Stimulated activated naive B cell treated with anti-CD40 and anti-IgM and Interleukin-4, amounts not matched to agents 10 μg/mL and 1 μg/mL and 100 μg/mL, for 72 hours (primary cell): ENCODE data around the gene ABHD12B.

Source experiments
- ATAC-seq, 2 donors: fragments of 150-1000 bp; cut with Tn5 transposase; replicated peaks; 2 replicates each; pipeline ENCODE4 v1.10.0; 2021; ENCODE audit warnings: moderate library complexity in 1 of 2
- DNase-seq: peaks from one replicate; pipeline ENCODE4 v3.0.0; 2021
- H3K27ac Mint-ChIP-seq: one replicate; pipeline ENCODE4 v1.8.0; 2022; ENCODE audit warnings: mild to moderate bottlenecking, mixed read lengths
- H3K27me3 Mint-ChIP-seq, 2 donors: one replicate each; pipeline ENCODE4 v1.8.0; 2022; ENCODE audit warnings: mixed read lengths in 2 of 2
- H3K36me3 Mint-ChIP-seq, 2 donors: one replicate each; pipeline ENCODE4 v1.8.0; 2022; ENCODE audit warnings: mixed read lengths in 2 of 2, mild to moderate bottlenecking in 1 of 2
- H3K4me1 Mint-ChIP-seq, 2 donors: one replicate each; pipeline ENCODE4 v1.8.0; 2022; ENCODE audit warnings: mixed read lengths in 2 of 2, mild to moderate bottlenecking in 1 of 2
- H3K4me3 Mint-ChIP-seq, 2 donors: one replicate each; pipeline ENCODE4 v1.8.0; 2022; ENCODE audit warnings: mild to moderate bottlenecking in 2 of 2, mixed read lengths in 2 of 2, moderate library complexity in 1 of 2
- H3K9me3 Mint-ChIP-seq, 2 donors: one replicate each; pipeline ENCODE4 v1.8.0; 2022; ENCODE audit warnings: mixed read lengths in 2 of 2, mild to moderate bottlenecking in 1 of 2

Gene ABHD12B

DNA sequence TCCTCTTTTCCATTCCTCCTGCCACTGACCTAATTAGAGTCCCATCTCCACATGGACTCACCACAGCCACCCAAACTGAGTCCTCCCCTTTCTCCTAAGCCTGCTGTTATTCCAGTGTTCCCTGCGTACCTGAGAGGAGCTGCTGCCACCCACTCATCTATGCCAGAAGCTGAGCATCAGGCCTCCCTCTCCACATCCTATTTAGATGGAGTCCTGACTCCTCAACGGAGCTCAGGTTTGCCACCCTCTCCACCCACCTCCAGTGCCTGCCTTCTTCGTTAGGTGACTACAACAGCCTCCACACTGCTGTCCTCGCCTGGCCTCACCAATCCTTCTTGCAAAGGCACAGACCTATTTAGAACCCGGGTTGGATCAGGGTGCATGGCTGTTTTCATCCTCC lies 15.2 kb upstream of the ABHD12B start:
- peaks cover 0 to 3% of the 10 kb centered on the region in 2 donors for H3K27me3 Mint-ChIP-seq
- no peak for DNase-seq
- H3K36me3 Mint-ChIP-seq, result no peaks in the 10 kb centered on the region
- H3K4me3 Mint-ChIP-seq, result no peak overlapping the region
- ATAC-seq, result no peak
- peaks cover 10 to 15% of the 10 kb centered on the region in 2 donors for H3K4me1 Mint-ChIP-seq
- no peak overlapping the region for H3K27ac Mint-ChIP-seq
- no peaks in the 10 kb centered on the region for H3K9me3 Mint-ChIP-seq

DNA sequence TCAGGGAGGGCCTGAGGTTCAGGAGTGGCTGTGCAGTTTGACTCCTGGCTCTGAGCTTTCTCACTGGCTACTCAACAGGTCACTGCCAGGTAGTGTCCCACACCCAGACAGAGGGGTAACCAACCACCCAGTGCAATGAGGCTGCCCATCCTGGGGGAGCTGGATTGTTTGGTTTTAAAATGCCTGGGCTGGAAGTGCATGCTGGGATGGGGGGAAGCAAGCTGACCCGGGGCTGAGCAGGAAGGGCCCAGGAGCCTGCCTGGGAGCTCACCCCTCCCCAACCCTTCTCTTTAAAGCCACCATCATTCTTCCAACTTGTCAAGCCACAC lies 12.6 kb upstream of the ABHD12B start:
- H3K4me1 Mint-ChIP-seq, result peaks cover 10 to 13% of the 10 kb centered on the region in 2 donors
- H3K4me3 Mint-ChIP-seq, result peak overlapping the region; percentile 80 to 87
- no peaks in the 10 kb centered on the region for H3K9me3 Mint-ChIP-seq
- ATAC-seq, result peak in 1 of 2 donors; percentile 29
- no peak for DNase-seq
- peak overlapping the region; percentile 88 for H3K27ac Mint-ChIP-seq
- no peaks in the 10 kb centered on the region for H3K36me3 Mint-ChIP-seq
- H3K27me3 Mint-ChIP-seq, result no peaks in the 10 kb centered on the region

DNA sequence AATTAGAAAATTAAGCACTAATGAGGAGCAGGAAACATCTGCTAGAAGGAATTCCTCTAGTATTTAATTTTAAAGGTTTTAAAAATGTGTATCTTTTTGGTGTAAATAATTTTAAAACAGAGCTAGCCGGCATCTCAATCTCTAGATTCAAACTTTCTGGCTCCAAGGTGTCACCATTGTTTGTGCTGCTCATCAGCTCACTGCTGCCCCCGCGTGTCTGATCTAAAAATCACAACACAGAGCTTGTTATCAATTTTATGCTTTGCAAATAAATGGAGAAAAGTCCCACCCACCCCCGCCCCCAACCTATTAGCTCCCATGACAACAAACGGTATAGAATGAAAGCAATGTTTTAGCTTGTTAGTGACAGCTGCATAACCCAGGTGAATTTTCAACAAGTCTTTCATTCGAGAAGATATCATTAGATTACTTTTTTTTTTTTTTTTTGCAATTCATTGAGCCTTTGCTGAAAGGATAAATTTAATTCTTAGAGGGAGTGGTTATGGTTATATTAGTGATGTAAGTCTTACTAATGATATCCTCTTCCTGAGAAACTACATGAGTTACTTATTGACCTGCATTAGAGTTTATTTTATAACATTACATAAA lies 11.3 kb upstream of the ABHD12B start:
- no peaks in the 10 kb centered on the region for H3K9me3 Mint-ChIP-seq
- H3K27me3 Mint-ChIP-seq, result no peaks in the 10 kb centered on the region
- DNase-seq (peak; percentile 81), ATAC-seq (peak; percentile 74 to 75)
- H3K36me3 Mint-ChIP-seq, result no peaks in the 10 kb centered on the region
- peak overlapping the region; percentile 83 to 87 for H3K4me3 Mint-ChIP-seq
- peaks cover 10 to 13% of the 10 kb centered on the region in 2 donors for H3K4me1 Mint-ChIP-seq
- H3K27ac Mint-ChIP-seq, result peak overlapping the region; percentile 70

- H3K4me3 Mint-ChIP-seq, result no peak overlapping the region
- ATAC-seq, result no peak
- H3K36me3 Mint-ChIP-seq, result no peaks in the 10 kb centered on the region
- no peaks in the 10 kb centered on the region for H3K9me3 Mint-ChIP-seq
- no peak for DNase-seq
- H3K4me1 Mint-ChIP-seq, result peaks cover 7 to 10% of the 10 kb centered on the region in 2 donors
- H3K27ac Mint-ChIP-seq, result no peak overlapping the region
- H3K27me3 Mint-ChIP-seq, result peaks cover 4 to 5% of the 10 kb centered on the region in 2 donors
Observed at GRCh38 chr14:50862036-50862570, 9.8 kb upstream of the ABHD12B start.

- no peak for DNase-seq
- H3K27me3 Mint-ChIP-seq, result peaks cover 12 to 13% of the 10 kb centered on the region in 2 donors
- H3K4me3 Mint-ChIP-seq, result no peak overlapping the region
- peaks cover 5 to 7% of the 10 kb centered on the region in 2 donors for H3K4me1 Mint-ChIP-seq
- ATAC-seq, result no peak
- H3K27ac Mint-ChIP-seq, result no peak overlapping the region
- H3K9me3 Mint-ChIP-seq, result no peaks in the 10 kb centered on the region
- no peaks in the 10 kb centered on the region for H3K36me3 Mint-ChIP-seq
Observed at GRCh38 chr14:50864237-50864636, 7.6 kb upstream of the ABHD12B start.

DNA sequence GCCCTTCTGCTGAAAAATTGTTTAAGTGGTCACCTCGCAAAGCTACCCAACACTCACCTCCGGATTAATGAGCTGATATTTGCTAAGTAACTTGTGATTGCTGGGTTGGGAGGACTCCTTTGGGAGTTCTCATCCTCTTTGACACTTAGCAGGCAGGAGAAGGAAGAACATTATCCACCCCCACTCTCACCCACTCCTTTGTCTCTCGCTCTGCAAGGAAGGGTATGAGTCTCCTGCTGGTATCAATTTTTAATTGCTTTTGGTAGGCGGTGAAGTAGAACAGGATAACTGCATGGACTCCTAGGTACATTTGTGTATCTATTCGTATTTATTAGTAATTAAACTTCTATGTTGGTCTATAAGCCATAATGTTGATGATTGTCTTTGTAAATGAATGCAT lies 6.9 kb upstream of the ABHD12B start:
- no peak for DNase-seq
- Mint-ChIP-seq H3K4me3 (no peak overlapping the region), H3K4me1 (peaks cover 2 to 3% of the 10 kb centered on the region in 2 donors), H3K27ac (no peak overlapping the region), H3K9me3 (no peaks in the 10 kb centered on the region), H3K27me3 (peaks cover 18 to 19% of the 10 kb centered on the region in 2 donors), H3K36me3 (no peaks in the 10 kb centered on the region)
- no peak for ATAC-seq

DNA sequence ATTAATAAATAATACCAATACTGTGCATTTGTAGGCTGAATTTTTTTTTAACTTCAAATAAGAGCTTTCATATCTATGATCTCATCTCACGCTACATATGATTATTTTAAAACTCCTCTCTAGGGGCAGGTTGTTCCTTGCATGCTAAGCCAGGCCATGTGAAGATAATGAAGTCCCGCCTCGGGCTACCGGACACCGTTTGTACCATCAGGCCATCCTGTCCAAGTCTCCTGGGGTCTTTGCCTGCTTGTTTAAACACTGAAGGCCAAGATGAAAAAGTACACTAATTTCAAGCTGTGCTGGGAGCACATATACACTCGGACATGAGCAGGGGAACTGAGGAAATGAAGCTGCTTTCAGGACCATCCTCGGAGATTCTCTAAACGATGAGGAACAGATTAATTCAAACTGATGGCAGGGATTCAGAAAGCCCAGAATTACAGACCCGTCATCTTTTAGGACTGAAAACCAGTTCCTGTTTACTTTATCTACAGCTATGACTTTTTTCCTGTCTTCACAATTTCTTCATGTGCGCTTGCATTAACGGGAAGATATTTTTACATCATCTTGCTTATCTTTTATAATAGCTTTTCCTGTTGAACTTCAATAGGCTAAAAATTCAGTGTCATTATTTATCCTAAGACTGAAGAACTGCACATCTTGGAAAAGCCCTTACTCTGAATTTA lies 6.3 kb upstream of the ABHD12B start:
- H3K27ac Mint-ChIP-seq, result no peak overlapping the region
- DNase-seq (no peak), ATAC-seq (no peak)
- no peaks in the 10 kb centered on the region for H3K9me3 Mint-ChIP-seq
- H3K4me1 Mint-ChIP-seq, result peaks cover 5% of the 10 kb centered on the region in 2 donors
- H3K36me3 Mint-ChIP-seq, result peaks cover 0 to under 1% of the 10 kb centered on the region in 2 donors
- H3K27me3 Mint-ChIP-seq, result peaks cover 23 to 25% of the 10 kb centered on the region in 2 donors
- no peak overlapping the region for H3K4me3 Mint-ChIP-seq

DNA sequence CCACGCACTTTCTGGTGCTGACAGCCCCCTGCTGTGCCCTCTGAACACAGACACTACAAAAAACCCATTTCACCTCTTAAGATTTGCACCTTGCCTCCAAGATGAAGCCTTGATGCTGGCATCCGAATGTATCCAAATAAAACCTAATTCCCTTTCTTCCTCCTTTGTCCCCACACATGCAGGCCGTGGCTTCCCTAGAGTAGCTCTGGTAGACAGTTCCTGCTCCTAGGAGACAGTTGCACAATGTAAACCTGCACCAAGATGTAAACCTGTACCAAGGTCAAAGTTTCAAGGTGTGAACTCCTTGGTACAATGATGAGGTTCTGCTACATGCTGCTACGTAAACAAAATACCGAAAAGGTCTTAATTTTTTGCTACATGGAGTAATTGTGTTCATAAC lies 625 bp upstream of the ABHD12B start:
- H3K4me1 Mint-ChIP-seq, result peaks cover 24 to 48% of the 10 kb centered on the region in 2 donors
- H3K27me3 Mint-ChIP-seq, result peaks cover 47% of the 10 kb centered on the region in 2 donors
- peak overlapping the region; percentile 62 to 64 for H3K4me3 Mint-ChIP-seq
- H3K9me3 Mint-ChIP-seq, result no peaks in the 10 kb centered on the region
- H3K36me3 Mint-ChIP-seq, result peaks cover 0 to 2% of the 10 kb centered on the region in 2 donors
- ATAC-seq, result no peak
- DNase-seq, result no peak
- H3K27ac Mint-ChIP-seq, result no peak overlapping the region

- Mint-ChIP-seq H3K36me3 (peaks cover 0 to 2% of the 10 kb centered on the region in 2 donors), H3K9me3 (no peaks in the 10 kb centered on the region), H3K27ac (peak overlapping the region; percentile 20), H3K4me3 (peak overlapping the region; percentile 2 to 9), H3K4me1 (peaks cover 24 to 50% of the 10 kb centered on the region in 2 donors), H3K27me3 (peaks cover 30 to 39% of the 10 kb centered on the region in 2 donors)
- DNase-seq (no peak), ATAC-seq (peak; percentile 18 to 33)
Observed at GRCh38 chr14:50874757-50875156, 2.9 kb downstream of the ABHD12B start.

GRCh38 chr14:50875359-50876070 lies 3.7 kb downstream of the ABHD12B start:
- Mint-ChIP-seq H3K4me3 (peak overlapping the region in 1 of 2 donors; percentile 9), H3K9me3 (no peaks in the 10 kb centered on the region), H3K36me3 (peaks cover 0 to 2% of the 10 kb centered on the region in 2 donors), H3K27me3 (peaks cover 23 to 31% of the 10 kb centered on the region in 2 donors), H3K27ac (no peak overlapping the region), H3K4me1 (peaks cover 21 to 45% of the 10 kb centered on the region in 2 donors)
- peak; percentile 73 for DNase-seq
- peak; percentile 96 to 97 for ATAC-seq

DNA sequence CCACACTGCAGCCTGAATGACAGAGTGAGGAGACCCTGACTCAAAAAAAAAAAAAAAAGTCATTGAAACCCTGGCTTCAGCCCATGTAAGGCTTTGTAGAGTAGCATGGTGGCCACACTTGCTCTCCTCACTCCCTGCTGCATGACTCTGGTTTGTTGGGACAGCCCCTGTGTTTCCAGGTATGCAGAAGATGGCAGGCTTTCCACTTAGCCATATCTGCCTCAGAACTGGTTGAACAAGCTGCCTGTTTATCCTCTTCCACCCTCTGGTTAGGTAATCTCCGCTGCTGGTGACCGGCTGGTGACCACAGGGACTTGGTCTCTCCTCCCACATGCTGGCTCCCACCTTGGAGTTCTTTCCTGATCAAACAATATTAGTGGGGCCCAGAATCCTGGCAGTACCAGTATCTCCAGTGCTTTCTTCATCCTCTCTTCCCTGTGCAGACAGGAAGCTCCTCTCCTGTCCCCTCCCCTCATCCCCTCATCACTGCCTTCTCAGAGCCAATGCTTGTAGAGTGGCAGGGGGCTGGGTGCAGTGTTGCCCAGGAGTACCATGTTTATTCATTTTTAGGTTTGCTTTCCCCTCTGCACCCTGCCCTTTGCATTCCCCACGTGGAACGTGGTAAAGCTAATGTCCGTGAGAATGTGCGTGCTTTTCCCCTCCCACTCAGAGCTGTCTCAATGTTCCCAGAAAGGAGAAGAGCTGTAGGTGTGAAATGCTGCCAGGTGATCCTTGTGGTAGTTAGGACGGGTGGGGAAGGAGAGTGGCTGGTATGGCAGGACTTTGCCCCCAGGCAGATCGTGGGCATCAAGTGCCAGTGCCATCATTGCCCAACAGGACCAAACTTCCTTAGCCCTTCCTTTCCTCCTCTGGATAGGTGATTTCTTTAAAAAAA lies 11.3 kb downstream of the ABHD12B start:
- Mint-ChIP-seq H3K4me1 (peaks cover 0 to 12% of the 10 kb centered on the region in 2 donors), H3K27ac (peak overlapping the region; percentile 28), H3K36me3 (no peaks in the 10 kb centered on the region), H3K4me3 (no peak overlapping the region), H3K27me3 (peaks cover 7 to 15% of the 10 kb centered on the region in 2 donors), H3K9me3 (no peaks in the 10 kb centered on the region)
- ATAC-seq (peak; percentile 65 to 77), DNase-seq (no peak)

- Mint-ChIP-seq H3K27me3 (peaks cover 7 to 15% of the 10 kb centered on the region in 2 donors), H3K9me3 (no peaks in the 10 kb centered on the region), H3K4me3 (no peak overlapping the region), H3K4me1 (peaks cover 0 to 12% of the 10 kb centered on the region in 2 donors), H3K36me3 (no peaks in the 10 kb centered on the region), H3K27ac (no peak overlapping the region)
- DNase-seq (no peak), ATAC-seq (no peak)
Observed at GRCh38 chr14:50883827-50884197, 12.0 kb downstream of the ABHD12B start.

GRCh38 chr14:50887476-50887875 lies 15.6 kb downstream of the ABHD12B start:
- Mint-ChIP-seq H3K27ac (no peak overlapping the region), H3K4me3 (no peak overlapping the region), H3K36me3 (no peaks in the 10 kb centered on the region), H3K4me1 (peaks cover 0 to 6% of the 10 kb centered on the region in 2 donors), H3K27me3 (peaks cover 7 to 15% of the 10 kb centered on the region in 2 donors), H3K9me3 (no peaks in the 10 kb centered on the region)
- DNase-seq (no peak), ATAC-seq (no peak)

- peaks cover 0 to under 1% of the 10 kb centered on the region in 2 donors for H3K27me3 Mint-ChIP-seq
- ATAC-seq, result no peak
- H3K9me3 Mint-ChIP-seq, result no peaks in the 10 kb centered on the region
Observed at GRCh38 chr14:50892255-50892654, 20.4 kb downstream of the ABHD12B start.

More at GRCh38 chr14:50892255-50892654, 20.4 kb downstream of the ABHD12B start:
- H3K4me3 Mint-ChIP-seq, result no peak overlapping the region
- H3K4me1 Mint-ChIP-seq, result no peaks in the 10 kb centered on the region
- H3K27ac Mint-ChIP-seq, result no peak overlapping the region
- no peak for DNase-seq
- no peaks in the 10 kb centered on the region for H3K36me3 Mint-ChIP-seq
